Hepatic stellate cell (primary cell): ENCODE results near the gene PPP4R2.

Experiments used
- DNase-seq: peaks from one replicate; pipeline ENCODE4 v3.0.0; 2011; ENCODE audit warnings: low spot score

PPP4R2 gene

GRCh38 chr3:72996473-72997333 is at the start of gene PPP4R2:
Gene PPP4R2 (plus strand): TSS chr3:72996811. CDS start chr3:72997038, 227 bp downstream.
- peak; percentile 89 for DNase-seq

GRCh38 chr3:72947715-72948490 is 48.7 kb upstream of the PPP4R2 start:
- DNase-seq, result no peak

GRCh38 chr3:72949016-72949415 is 47.6 kb upstream of the PPP4R2 start:
- DNase-seq, result no peak

GRCh38 chr3:72950372-72950771 is 46.2 kb upstream of the PPP4R2 start:
- DNase-seq, result no peak

GRCh38 chr3:72950801-72951200 is 45.8 kb upstream of the PPP4R2 start:
- DNase-seq, result no peak

GRCh38 chr3:72951259-72951722 is 45.3 kb upstream of the PPP4R2 start:
- DNase-seq, result no peak

GRCh38 chr3:72953325-72953956 is 43.2 kb upstream of the PPP4R2 start:
- no peak for DNase-seq

GRCh38 chr3:72957297-72957696 is 39.3 kb upstream of the PPP4R2 start:
- no peak for DNase-seq

GRCh38 chr3:72959336-72959735 is 37.3 kb upstream of the PPP4R2 start:
- DNase-seq, result no peak

GRCh38 chr3:72960812-72961518 is 35.6 kb upstream of the PPP4R2 start:
- DNase-seq, result no peak

- no peak for DNase-seq
Measured at GRCh38 chr3:72961752-72962151, 34.9 kb upstream of the PPP4R2 start.

GRCh38 chr3:72962317-72962716 is 34.3 kb upstream of the PPP4R2 start:
- no peak for DNase-seq

GRCh38 chr3:72964633-72965032 is 32.0 kb upstream of the PPP4R2 start:
- no peak for DNase-seq

- DNase-seq, result no peak
Measured at GRCh38 chr3:72968266-72968664, 28.3 kb upstream of the PPP4R2 start.

GRCh38 chr3:72969766-72970165 is 26.8 kb upstream of the PPP4R2 start:
- DNase-seq, result no peak

GRCh38 chr3:72970942-72971341 is 25.7 kb upstream of the PPP4R2 start:
- no peak for DNase-seq

GRCh38 chr3:72972706-72973030 is 23.9 kb upstream of the PPP4R2 start:
- no peak for DNase-seq

- no peak for DNase-seq
Measured at GRCh38 chr3:72973031-72973723, 23.4 kb upstream of the PPP4R2 start.

- no peak for DNase-seq
Measured at GRCh38 chr3:72973786-72974185, 22.8 kb upstream of the PPP4R2 start.

GRCh38 chr3:72974956-72975355 is 21.7 kb upstream of the PPP4R2 start:
- no peak for DNase-seq

GRCh38 chr3:72976281-72976741 is 20.3 kb upstream of the PPP4R2 start:
- no peak for DNase-seq
